DOHH2 (cell line): ENCODE data around the gene PALM2AKAP2.

Experiments
- EZH2phosphoT487 ChIP-seq: fragments of 200-600 bp; sonication (generic); IDR thresholded peaks from 2 replicates; pipeline ENCODE4 v1.6.1; 2017; ENCODE audit warnings: borderline replicate concordance, mild to moderate bottlenecking, antibody characterized with exemption, low read length, moderate library complexity, mixed read lengths
- TF ChIP-seq, protein P1 (sequence below): fragments of 200-600 bp; sonication (generic); IDR thresholded peaks from one replicate; pipeline ENCODE4 v1.5.1; 2014; ENCODE audit warnings: antibody characterized with exemption, mild to moderate bottlenecking, low read depth, low read length; ENCODE audit not compliant: poor library complexity, severe bottlenecking

DNA sequence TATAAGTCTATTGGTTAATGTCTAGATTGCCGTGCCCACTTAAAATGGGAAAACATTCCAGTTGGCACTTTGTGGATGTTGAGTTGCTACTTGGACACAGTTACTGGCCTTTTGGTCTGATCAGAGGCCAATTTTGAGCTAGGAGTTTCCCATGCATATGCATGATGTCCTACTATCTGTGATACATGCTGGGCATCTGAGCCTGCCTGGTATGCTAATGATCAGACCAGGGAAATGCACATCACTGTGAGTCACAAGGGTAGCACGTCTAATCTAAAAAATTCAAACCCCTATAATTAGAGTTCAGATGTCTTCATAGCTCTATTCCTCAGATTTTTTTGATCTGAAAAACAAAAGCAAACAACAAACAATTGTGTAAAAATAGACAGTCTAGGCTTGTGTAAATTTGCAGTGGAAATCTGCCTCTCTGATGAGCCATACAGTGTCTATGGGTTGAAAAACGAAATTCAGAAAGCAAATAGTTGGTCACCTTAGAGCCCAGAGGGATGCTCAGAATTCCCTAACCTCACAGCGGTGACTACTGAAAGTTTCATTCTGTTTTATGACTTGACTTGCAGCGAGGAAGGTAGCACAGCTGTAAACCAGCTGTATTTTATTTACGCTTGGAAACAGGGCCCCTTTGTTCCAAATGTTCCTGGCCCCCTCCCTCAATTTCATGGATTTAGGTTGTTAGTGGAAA is 37.3 kb downstream of the PALM2AKAP2 start:
- TF ChIP-seq EZH2phosphoT487, result no peak
- TF ChIP-seq, protein P1, sequence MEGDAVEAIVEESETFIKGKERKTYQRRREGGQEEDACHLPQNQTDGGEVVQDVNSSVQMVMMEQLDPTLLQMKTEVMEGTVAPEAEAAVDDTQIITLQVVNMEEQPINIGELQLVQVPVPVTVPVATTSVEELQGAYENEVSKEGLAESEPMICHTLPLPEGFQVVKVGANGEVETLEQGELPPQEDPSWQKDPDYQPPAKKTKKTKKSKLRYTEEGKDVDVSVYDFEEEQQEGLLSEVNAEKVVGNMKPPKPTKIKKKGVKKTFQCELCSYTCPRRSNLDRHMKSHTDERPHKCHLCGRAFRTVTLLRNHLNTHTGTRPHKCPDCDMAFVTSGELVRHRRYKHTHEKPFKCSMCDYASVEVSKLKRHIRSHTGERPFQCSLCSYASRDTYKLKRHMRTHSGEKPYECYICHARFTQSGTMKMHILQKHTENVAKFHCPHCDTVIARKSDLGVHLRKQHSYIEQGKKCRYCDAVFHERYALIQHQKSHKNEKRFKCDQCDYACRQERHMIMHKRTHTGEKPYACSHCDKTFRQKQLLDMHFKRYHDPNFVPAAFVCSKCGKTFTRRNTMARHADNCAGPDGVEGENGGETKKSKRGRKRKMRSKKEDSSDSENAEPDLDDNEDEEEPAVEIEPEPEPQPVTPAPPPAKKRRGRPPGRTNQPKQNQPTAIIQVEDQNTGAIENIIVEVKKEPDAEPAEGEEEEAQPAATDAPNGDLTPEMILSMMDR, result no peak
